Measurements from ENCODE around the gene ARHGAP15.

The ARHGAP15 gene

GRCh38 chr2:143160732-143161707, 31.8 kb downstream of the ARHGAP15 start:
- no peak overlapping the region for H3K27ac ChIP-seq

GRCh38 chr2:143162123-143162837, 33.1 kb downstream of the ARHGAP15 start:
- peak; percentile 84 for TF ChIP-seq CTCF (conservative IDR thresholded peaks at IDR 0.05)
- no peak overlapping the region for H3K27ac ChIP-seq

More at GRCh38 chr2:143160732-143161707, 31.8 kb downstream of the ARHGAP15 start:
- no peak for TF ChIP-seq CTCF (conservative IDR thresholded peaks at IDR 0.05)

- no peak for TF ChIP-seq CTCF (conservative IDR thresholded peaks at IDR 0.05)
Measured at GRCh38 chr2:143162997-143163396, 33.8 kb downstream of the ARHGAP15 start.

GRCh38 chr2:143163499-143163898, 34.3 kb downstream of the ARHGAP15 start:
- no peak for TF ChIP-seq CTCF (conservative IDR thresholded peaks at IDR 0.05)
- no peak overlapping the region for H3K27ac ChIP-seq

More at GRCh38 chr2:143162997-143163396, 33.8 kb downstream of the ARHGAP15 start:
- no peak overlapping the region for H3K27ac ChIP-seq

- TF ChIP-seq CTCF (conservative IDR thresholded peaks at IDR 0.05) = no peak
- H3K27ac ChIP-seq = no peak overlapping the region
Measured at GRCh38 chr2:143165291-143165690, 36.1 kb downstream of the ARHGAP15 start.

GRCh38 chr2:143169105-143169504, 39.9 kb downstream of the ARHGAP15 start:
- TF ChIP-seq CTCF (conservative IDR thresholded peaks at IDR 0.05) = no peak

GRCh38 chr2:143171817-143172216, 42.6 kb downstream of the ARHGAP15 start:
- H3K27ac ChIP-seq = no peak overlapping the region

More at GRCh38 chr2:143169105-143169504, 39.9 kb downstream of the ARHGAP15 start:
- H3K27ac ChIP-seq = no peak overlapping the region

More at GRCh38 chr2:143171817-143172216, 42.6 kb downstream of the ARHGAP15 start:
- TF ChIP-seq CTCF (conservative IDR thresholded peaks at IDR 0.05) = peak; percentile 62
